Vagina (tissue), 2 donors: ENCODE results near the gene CRYAA.
"Not testable (repeated sequence)": the region's sequence is repeated elsewhere in the genome, so short reads cannot be mapped to it uniquely, and the experiment has no call there.

Experiments
- CTCF ChIP-seq, 3 experiments: fragments of 450-650 bp in 2 of 3; fragments of 200-600 bp in 1 of 3; sonication (generic) in 1 of 3; IDR thresholded peaks; one replicate each; pipeline ENCODE4 v1.5.1; 2017 to 2019; ENCODE audit warnings: antibody characterized with exemption in 3 of 3, mild to moderate bottlenecking in 2 of 3, moderate library complexity in 2 of 3
- POLR2A ChIP-seq, 2 donors: fragments of 450-650 bp; IDR thresholded peaks; one replicate each; pipeline ENCODE4 v1.6.1; 2017; ENCODE audit warnings: antibody characterized with exemption in 2 of 2, mild to moderate bottlenecking in 2 of 2, moderate library complexity in 2 of 2
- POLR2AphosphoS5 ChIP-seq, 2 donors: sonication (generic); formaldehyde crosslinking; IDR thresholded peaks; one replicate each; pipeline ENCODE4 v1.9.0; 2017; ENCODE audit warnings: antibody characterized with exemption in 2 of 2, mild to moderate bottlenecking in 2 of 2, low read depth in 1 of 2; ENCODE audit not compliant: insufficient read depth in 1 of 2

- TF ChIP-seq CTCF (IDR thresholded peaks at IDR 0.05); POLR2AphosphoS5 (IDR thresholded peaks at IDR 0.05; ENCODE audit: insufficient read depth in 1 of 2, low read depth in 1 of 2); POLR2A (IDR thresholded peaks at IDR 0.05): not testable (repeated sequence)
These were observed 22.2 kb upstream of the CRYAA start for GRCh38 chr21:43146637-43147036.
